GM21515 (cell line): Measurements from ENCODE around the gene FUT2.
"Not testable (repeated sequence)": the region's sequence is repeated elsewhere in the genome, so short reads cannot be mapped to it uniquely, and the experiment has no call there.

ENCODE experiments used
- ATAC-seq: cut with Tn5 transposase; IDR thresholded peaks from one replicate; pipeline ENCODE4 v1.9.1; 2021; ENCODE audit not compliant: unreplicated experiment

FUT2 gene

DNA sequence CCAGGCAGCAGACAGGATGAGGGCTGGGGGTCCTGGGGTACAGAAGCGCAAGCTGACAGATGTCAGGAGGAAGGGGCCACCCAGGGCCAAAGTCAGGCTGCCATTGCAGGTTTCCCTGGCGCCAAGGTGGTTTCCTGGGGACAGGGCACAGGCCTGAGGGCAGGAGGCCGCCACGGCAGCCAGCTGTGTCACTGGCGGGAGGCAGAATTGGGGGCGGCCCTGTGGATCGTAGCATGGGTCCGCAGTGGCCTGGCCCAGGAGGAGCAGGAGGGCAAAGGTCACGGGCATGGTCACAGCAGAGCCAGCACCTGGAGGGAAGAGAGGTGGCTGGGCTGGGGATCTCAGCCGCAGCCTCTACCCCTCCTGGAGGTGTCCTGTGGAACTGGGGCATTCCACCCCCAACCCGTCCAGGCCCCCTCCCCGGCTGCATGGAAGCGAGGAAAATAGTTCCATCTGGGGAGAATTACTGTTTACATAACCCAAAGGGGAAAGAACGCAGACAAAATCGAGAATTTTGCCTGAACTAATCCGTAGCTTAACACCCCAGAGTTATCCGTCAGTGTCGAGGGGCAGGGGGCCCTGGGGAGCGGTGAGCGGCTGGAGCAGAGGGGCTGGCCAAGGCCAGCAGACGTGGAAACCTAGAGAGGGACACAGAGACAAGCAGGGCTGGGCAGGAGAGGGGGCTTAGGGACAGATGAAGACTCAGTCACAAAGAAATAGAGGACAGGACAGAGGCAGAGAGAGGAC, 24.9 kb upstream of the FUT2 start:
- no peak for ATAC-seq

GRCh38 chr19:48671446-48671995, 24.2 kb upstream of the FUT2 start:
- ATAC-seq, result no peak

DNA sequence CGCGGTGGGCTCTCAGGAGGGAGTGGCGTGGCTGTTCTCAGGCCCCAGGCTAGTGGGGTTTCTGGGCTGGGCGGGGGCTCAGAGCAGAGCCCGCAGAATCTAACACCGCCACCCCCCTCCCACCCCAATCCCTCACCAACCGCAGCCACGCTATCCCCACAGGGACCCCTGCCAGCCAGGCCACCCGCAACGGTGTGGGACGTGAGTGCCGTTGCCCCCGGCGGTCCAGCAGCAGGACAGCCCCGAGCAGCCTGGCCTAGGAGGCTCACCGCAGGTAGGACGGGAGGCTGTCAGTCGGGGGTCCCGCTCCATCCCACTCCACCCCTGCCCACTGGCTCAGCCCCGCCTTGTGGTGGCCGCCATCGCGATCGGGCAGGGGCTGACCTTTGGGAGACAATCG, 22.8 kb upstream of the FUT2 start, which contains the start of gene NTN5:
TSS of gene NTN5 (minus strand) at position 24 of the 400 bp plus-strand sequence. CDS start 2,031 bp downstream, outside the sequence.
- no peak for ATAC-seq

GRCh38 chr19:48673436-48674100, 22.2 kb upstream of the FUT2 start:
- ATAC-seq, result no peak

DNA sequence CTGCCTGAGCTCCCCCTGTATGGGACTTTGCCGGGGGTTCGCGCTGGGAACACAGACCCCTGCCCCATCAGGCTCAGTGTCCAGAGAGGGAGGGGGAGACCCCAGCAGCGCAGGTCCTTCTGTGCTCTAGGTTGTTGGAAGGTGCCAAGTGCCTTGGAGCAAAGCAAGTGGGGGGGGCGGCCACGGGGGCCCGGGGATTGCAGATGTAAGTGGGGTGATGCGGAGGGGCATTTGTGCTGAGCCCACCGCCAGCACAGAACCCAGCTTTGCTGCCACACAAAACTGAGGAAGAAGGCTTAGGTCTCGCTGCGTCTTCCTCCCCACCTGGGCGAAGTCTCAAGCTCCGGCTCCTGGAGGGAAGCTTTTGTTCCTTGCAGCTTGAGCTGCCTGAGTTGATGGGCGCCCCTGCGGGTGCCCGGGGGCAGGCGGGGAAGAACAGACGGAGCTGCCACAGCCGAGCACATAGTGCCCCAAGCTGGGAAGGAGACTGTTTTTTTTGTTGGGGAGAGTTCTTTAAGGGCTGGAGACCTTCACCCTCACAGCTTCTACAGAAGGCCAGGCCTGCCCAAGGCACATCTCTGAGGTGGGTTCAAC, 21.5 kb upstream of the FUT2 start:
- no peak for ATAC-seq

DNA sequence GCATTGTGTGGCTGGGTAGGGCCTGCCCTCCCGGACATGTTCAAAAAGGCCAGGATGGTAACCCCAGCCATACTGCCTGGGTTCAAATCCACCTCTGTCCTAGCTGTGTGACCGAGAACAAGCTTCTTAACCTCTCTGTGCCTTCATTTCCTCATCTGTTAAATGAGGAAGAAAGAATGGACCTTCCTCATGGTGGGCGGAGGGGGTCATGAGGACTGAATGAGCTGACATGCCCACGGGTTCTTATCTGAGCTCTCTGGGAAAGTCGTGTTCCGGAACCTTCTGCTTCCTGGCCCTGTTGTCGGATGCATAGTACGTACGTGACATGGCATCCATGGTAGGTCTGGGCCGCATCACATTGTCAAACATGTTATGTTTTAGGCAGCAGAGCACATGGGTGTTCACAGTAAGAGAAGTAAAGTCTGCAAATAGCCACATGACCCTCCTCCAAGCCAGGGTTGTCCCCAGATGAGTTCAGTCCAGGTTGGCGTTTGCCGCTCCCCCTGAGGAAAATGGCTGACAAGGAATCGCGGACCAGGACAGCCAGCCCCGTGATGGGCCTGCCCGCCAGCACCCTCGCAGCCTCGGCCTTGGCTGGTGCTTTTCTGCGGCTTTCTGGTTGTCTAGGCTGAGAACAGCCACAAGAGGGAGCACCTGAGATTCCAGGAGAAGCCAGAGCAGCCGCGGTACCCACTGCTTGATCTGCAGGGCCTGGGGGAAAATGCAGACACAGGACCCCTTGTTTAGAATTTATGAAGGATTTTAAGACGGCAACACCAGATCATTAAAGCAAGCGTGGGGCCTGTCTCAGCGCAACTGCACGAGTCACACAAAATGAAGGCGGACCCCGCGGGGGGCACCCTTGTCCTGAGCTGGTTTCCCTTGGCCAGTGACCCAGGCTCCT, 20.6 kb upstream of the FUT2 start:
- no peak for ATAC-seq

DNA sequence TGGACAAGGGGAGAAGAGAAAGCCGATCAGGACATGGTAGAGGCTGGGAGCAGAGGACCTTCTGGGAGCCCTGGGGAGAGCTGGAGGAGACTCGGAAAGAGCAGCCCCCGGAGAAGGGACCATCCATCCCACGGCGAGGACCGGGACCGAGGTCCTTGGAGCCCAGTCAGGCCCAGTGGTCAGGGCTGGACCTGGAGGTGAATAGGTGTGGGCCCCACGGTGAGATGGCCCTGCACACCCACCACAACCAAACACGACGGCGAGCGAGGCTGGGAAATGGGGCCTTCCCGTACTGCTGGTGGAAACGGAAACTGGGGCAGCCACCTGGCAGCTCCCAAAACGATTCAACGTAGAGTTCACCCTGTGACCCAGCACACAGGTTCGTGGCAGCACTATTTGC, 19.3 kb upstream of the FUT2 start:
- no peak for ATAC-seq

DNA sequence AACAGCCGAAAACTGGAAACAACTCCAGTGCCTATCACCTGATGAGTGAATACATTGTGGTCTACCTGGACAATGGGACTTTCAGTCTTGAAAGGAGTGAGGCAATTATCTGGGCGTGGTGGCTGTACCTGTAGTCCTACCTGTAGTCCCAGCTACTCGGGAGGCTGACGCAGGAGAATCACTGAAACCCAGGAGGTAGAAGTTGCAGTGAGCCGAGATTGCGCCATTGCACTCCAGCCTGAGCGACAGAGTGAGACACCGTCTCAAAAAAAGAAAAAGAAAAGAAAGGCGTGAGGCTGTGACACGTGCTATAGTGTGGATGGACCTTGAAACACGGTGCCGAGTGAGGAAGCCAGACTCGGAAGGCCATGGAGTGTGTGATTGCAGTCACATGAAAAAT, 18.9 kb upstream of the FUT2 start:
- no peak for ATAC-seq

GRCh38 chr19:48678201-48678600, 17.6 kb upstream of the FUT2 start:
- ATAC-seq, result no peak

DNA sequence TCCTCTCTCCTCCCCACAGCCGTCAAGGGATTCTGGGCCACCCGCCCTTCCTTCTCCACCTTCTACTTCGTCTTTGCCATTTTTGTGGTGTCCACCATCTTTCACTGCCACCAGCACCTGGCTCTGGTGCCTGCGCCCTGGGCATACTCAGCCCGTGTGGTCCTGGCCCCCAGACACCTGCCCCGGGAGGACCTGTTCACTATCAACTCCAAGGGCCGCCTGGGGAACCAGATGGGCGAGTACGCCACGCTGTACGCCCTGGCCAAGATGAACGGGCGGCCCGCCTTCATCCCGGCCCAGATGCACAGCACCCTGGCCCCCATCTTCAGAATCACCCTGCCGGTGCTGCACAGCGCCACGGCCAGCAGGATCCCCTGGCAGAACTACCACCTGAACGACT, 15.8 kb upstream of the FUT2 start:
- ATAC-seq, result not testable (repeated sequence)

DNA sequence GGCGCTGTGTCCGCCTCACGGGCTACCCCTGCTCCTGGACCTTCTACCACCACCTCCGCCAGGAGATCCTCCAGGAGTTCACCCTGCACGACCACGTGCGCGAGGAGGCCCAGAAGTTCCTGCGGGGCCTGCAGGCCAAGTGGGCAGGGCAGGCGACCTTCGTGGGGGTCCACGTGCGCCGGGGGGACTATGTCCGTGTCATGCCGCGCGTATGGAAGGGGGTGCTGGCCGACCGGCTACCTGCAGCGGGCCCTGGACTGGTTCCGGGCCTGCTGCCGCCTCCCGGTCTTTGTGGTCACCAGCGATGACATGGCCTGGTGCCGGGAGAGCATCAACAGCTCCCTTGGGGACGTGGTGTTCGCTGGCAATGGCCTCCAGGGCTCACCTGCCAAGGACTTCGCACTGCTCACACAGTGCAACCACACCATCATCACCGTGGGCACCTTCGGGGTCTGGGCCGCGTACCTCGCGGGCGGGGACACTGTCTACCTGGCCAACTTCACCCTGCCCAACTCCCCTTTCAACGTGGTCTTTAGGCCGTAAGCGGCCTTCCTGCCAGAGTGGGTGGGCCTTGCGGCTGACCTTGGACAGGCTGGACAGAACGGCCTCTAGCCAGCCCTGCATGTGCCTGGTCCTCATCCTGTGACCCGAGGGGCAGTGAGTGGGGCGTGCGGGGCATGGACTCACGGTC, 15.2 kb upstream of the FUT2 start:
- ATAC-seq, result no peak

GRCh38 chr19:48681127-48681470, 14.7 kb upstream of the FUT2 start:
- ATAC-seq, result no peak

GRCh38 chr19:48683349-48683748, 12.4 kb upstream of the FUT2 start:
- ATAC-seq, result no peak

- no peak for ATAC-seq
Measured at GRCh38 chr19:48685583-48685982, 10.2 kb upstream of the FUT2 start.

GRCh38 chr19:48686088-48686487, 9.7 kb upstream of the FUT2 start:
- ATAC-seq, result no peak

GRCh38 chr19:48686637-48687036, 9.1 kb upstream of the FUT2 start:
- not testable (repeated sequence) for ATAC-seq

- ATAC-seq, result no peak
Measured at GRCh38 chr19:48687776-48688175, 8.0 kb upstream of the FUT2 start.

- ATAC-seq, result no peak
Measured at GRCh38 chr19:48689449-48689848, 6.3 kb upstream of the FUT2 start.

DNA sequence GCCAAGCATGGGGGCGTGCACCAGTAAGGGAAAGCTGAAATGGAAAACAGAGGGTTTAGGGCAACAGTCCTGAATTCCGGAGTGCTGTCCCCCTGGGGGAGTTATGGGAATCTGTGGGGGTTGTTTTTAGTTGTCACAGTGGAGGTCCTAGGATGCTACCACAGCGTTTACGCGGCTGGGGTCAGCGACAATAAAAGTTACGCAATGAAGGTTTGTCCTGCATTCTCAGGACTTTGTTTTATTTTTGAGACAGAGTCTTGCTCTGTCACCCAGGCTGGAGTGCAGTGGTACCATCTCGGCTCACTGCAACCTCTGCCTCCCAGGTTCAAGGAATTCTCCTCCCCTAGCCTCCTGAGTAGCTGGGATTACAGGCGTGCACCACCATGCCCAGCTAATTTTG, 2.1 kb upstream of the FUT2 start:
- not testable (repeated sequence) for ATAC-seq

DNA sequence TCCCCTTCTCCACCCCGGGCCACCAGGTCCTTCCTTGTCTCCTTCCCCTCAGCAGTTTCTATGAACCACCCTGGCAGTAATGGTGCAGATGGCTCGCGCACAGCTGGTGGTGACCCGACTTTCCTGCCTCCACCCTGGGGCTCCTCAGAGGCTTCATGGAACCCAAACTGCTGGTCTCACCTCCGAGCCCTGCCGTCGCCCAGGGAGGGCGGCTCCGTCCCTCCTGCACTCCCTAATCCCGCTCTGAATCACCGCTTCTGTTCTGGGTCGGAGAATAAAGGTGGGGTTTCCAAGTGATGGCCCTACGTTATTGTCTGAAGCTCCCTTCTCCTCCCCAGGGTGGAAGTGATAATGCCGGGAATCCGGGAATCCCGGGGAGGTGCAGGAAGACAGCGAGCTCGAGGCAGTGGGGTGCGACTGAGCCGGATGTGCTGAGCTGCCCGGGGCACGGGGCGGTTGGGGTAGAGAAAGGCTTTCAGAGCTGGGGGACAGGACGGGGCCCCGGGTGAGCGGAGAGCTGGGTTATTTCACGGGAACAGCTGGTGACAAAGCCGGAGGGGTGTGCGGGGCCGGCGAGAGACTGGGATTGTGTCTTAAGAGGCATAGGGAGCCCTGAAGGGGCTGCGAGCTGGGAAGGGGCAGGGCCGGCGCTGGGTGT, 711 bp downstream of the FUT2 start:
- ATAC-seq, result no peak
